SW480 (cell line): ENCODE measurements around the gene PNO1.

Source experiments
- DNase-seq: peaks from one replicate; pipeline ENCODE4 v3.0.0-alpha.2; 2016; ENCODE audit warnings: low spot score

Gene PNO1

GRCh38 chr2:68195096-68195495 lies 37.4 kb downstream of the PNO1 start:
- no peak for DNase-seq

GRCh38 chr2:68196120-68196716 lies 38.5 kb downstream of the PNO1 start:
- peak; percentile 40 for DNase-seq

- DNase-seq, result no peak
Measured at GRCh38 chr2:68200157-68200787, 42.6 kb downstream of the PNO1 start.

GRCh38 chr2:68203587-68203986 lies 45.9 kb downstream of the PNO1 start:
- no peak for DNase-seq

- DNase-seq, result no peak
Measured at GRCh38 chr2:68206793-68207192, 49.1 kb downstream of the PNO1 start.

GRCh38 chr2:68214381-68214780 lies 56.7 kb downstream of the PNO1 start:
- no peak for DNase-seq

GRCh38 chr2:68216454-68217310 lies 59.0 kb downstream of the PNO1 start:
- no peak for DNase-seq

GRCh38 chr2:68217729-68218128 lies 60.0 kb downstream of the PNO1 start:
- no peak for DNase-seq

- DNase-seq, result no peak
Measured at GRCh38 chr2:68218343-68218901, 60.7 kb downstream of the PNO1 start.

GRCh38 chr2:68222287-68222686 lies 64.6 kb downstream of the PNO1 start:
- DNase-seq, result no peak

- DNase-seq, result no peak
Measured at GRCh38 chr2:68223419-68223818, 65.7 kb downstream of the PNO1 start.

GRCh38 chr2:68225119-68225632 lies 67.5 kb downstream of the PNO1 start:
- peak; percentile 57 for DNase-seq
